Measurements from ENCODE around the gene SEMA6D.

SEMA6D gene

DNA sequence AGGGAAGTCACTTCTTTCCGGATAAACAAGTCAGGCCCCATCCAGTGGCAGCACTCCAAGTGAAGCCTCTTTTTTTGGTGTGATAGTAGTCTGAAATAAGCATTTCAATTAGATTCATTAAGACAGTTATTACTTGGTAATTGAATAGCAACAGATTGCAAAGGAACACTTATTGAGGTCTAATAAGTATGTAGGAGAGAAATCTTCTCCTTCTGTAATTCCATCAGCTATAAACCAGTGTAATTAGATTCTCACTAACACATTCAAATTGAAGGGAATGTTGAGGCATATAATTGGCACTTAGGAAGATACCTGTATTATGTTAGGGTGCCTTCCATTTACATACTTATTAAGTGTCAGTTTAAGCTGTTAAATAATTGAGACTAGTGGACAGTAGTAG lies 73.9 kb downstream of the SEMA6D start:
- DNase-seq (ENCODE audit: low read depth) = no peak
- H3K4me3 ChIP-seq (ENCODE audit: low read length) = no peak overlapping the region
- TF ChIP-seq, protein P1, sequence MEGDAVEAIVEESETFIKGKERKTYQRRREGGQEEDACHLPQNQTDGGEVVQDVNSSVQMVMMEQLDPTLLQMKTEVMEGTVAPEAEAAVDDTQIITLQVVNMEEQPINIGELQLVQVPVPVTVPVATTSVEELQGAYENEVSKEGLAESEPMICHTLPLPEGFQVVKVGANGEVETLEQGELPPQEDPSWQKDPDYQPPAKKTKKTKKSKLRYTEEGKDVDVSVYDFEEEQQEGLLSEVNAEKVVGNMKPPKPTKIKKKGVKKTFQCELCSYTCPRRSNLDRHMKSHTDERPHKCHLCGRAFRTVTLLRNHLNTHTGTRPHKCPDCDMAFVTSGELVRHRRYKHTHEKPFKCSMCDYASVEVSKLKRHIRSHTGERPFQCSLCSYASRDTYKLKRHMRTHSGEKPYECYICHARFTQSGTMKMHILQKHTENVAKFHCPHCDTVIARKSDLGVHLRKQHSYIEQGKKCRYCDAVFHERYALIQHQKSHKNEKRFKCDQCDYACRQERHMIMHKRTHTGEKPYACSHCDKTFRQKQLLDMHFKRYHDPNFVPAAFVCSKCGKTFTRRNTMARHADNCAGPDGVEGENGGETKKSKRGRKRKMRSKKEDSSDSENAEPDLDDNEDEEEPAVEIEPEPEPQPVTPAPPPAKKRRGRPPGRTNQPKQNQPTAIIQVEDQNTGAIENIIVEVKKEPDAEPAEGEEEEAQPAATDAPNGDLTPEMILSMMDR (IDR thresholded peaks at IDR 0.05; ENCODE audit: insufficient read depth, low read depth, low read length, missing control alignments) = no peak

DNA sequence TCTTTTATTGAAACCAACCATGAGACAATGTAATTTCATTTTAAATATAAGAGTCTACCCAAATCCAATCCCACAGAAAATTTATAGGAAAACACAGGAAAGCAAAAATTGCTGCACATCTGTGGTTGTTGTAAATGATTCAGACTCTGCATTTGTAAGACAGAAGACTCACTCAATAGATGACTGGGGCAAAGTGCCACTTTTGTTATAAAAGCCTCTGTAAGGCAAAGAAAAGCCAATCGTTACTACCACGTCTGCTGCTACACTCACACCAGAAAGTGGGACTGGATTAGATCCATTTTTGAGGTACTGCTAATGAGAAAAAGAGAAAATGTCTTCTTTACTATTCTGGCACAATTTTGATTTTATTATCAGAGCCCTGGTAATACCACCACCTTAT lies 74.9 kb downstream of the SEMA6D start:
- DNase-seq (ENCODE audit: low read depth) = no peak
- H3K4me3 ChIP-seq (ENCODE audit: low read length) = no peak overlapping the region
- TF ChIP-seq, protein P1 (IDR thresholded peaks at IDR 0.05; ENCODE audit: insufficient read depth, low read depth, low read length, missing control alignments) = no peak

DNA sequence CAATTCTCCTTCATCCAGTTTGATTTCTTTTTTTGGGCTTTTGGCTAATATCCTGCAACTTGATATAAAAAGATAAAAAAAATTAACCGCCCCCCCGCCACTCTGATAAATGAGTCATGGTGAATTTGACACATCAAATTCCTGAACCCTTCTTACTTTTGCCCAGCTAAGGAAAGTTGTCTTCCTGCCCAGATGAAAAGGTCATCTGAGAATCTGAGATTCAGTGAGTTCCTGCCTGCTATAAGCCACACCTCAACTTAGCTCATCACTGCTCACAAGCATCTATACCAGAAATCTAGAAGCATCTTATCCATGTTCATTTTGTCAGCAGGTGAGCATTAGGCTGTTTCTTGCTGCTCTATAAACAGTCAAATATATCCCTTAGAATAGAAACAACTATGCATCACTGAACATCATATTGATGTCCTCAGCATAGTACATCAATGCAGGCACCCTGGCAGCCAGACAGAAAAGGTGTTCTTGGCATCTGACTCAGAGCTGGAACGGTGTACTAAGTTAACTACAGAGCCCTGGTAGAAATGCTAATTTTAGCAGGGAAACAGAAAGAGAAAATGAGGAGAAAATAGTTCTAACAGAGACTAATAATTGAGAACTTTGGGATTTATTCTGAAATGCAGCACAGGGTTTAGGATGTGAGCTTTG lies 77.1 kb downstream of the SEMA6D start:
- peak; percentile 51 for DNase-seq (ENCODE audit: low read depth)
- no peak overlapping the region for H3K4me3 ChIP-seq (ENCODE audit: low read length)
- TF ChIP-seq, protein P1 (IDR thresholded peaks at IDR 0.05; ENCODE audit: insufficient read depth, low read depth, low read length, missing control alignments) = no peak

DNA sequence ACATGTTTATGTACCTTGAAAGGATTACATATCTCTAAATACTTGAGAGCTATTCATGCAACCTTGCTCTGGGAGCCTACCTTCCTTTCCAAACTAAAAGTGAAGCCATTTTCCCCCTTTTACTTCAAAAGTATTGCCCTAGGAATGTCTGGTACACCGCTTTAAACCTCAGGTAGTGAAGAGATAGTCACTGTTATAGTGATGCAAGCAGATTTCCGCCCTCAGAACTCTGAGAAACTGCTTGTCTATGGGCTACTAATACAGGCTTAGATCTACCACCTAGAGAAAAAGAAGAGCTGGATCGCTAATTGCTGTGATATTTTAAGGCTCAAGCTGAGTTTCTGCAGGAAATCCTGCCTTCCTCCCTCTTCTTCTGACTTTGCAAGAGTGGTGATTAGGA lies 78.6 kb downstream of the SEMA6D start:
- DNase-seq (ENCODE audit: low read depth) = peak; percentile 70
- H3K4me3 ChIP-seq (ENCODE audit: low read length) = no peak overlapping the region
- TF ChIP-seq, protein P1 (IDR thresholded peaks at IDR 0.05; ENCODE audit: insufficient read depth, low read depth, low read length, missing control alignments) = no peak

DNA sequence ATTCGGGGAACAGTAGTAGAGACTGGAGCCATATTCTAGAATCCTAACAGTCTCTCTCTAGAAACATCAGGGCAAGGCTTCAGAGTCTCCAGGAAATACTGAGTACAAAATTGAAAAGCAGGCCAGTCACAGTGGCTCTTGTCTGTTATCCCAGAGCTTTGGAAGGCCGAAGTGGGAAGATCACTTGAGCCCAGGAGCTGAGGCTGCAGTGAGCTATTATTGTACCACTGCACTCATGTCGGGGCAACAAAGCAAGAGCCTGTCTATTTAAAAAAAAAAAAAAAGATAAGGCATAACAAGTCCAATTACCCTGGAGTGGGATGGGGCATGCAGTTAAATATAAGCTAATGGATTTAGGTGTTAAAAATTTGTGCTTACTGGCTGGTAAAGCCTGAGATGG lies 79.0 kb downstream of the SEMA6D start:
- no peak for DNase-seq (ENCODE audit: low read depth)
- no peak overlapping the region for H3K4me3 ChIP-seq (ENCODE audit: low read length)

DNA sequence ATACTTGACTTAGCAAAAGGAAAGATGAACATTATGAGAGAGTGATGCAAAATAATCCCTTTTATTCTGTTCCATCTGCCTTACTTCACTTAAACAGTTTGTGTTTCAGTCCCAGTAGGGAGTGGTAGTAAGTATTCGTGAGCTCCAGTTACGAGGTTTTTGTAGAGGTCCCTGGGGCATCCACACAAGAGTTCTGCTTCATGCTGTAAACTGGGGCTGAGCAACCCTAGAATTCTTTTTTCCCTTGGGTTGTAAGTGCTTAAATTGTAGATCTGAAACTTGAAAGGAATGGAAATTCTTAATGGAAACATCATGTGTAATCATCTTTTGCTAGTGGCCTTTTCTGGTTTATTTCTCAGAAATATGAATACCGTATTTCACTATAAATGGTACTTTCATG lies 79.5 kb downstream of the SEMA6D start:
- DNase-seq (ENCODE audit: low read depth) = no peak
- no peak overlapping the region for H3K4me3 ChIP-seq (ENCODE audit: low read length)
- TF ChIP-seq, protein P1 (IDR thresholded peaks at IDR 0.05; ENCODE audit: insufficient read depth, low read depth, low read length, missing control alignments) = no peak

More for the DNA sequence above, 79.0 kb downstream of the SEMA6D start:
- TF ChIP-seq, protein P1 (IDR thresholded peaks at IDR 0.05; ENCODE audit: insufficient read depth, low read depth, low read length, missing control alignments) = no peak

DNA sequence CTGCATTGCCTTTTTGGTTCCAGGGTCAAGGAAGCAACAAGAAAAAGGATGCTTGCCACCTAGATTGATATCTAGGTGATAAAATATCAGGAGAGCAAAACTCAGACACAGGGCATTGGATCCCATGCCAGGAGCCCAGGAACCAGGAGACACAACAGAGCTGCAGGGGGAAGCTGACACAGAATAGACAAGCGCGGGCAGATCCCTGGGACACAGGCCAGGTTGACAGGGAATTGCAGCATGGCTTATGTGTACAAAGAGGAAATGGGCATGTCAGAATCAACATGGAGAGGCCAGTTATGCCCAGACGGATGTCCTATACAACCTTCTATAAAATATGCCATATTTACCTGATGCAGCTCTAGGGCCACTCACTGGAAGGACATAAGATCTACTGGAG lies 84.2 kb downstream of the SEMA6D start:
- H3K4me3 ChIP-seq (ENCODE audit: low read length) = no peak overlapping the region
- TF ChIP-seq, protein P1 (IDR thresholded peaks at IDR 0.05; ENCODE audit: insufficient read depth, low read depth, low read length, missing control alignments) = no peak
- peak; percentile 96 for DNase-seq (ENCODE audit: low read depth)
